Vagina (tissue), 2 donors: ENCODE results near the gene TBC1D21. TPM values are rescaled to one million over a fixed set of nuclear protein-coding genes. Genes with fewer than 3 reads are reported as not detected.

Source experiments
- DNase-seq, 2 donors: peaks; one replicate each; pipeline ENCODE4 v3.0.0-alpha.2; 2017; ENCODE audit errors: extremely low spot score in 2 of 2
- H3K27ac ChIP-seq: fragments of 200-600 bp; sonication (generic); one replicate; pipeline ENCODE4 v1.5.1; 2019
- H3K27me3 ChIP-seq: fragments of 200-600 bp; sonication (generic); one replicate; pipeline ENCODE4 v1.5.1; 2019
- H3K36me3 ChIP-seq, 2 donors: fragments of 200-600 bp; sonication (generic); one replicate each; pipeline ENCODE4 v1.5.1; 2017 to 2019
- H3K4me1 ChIP-seq: fragments of 200-600 bp; sonication (generic); one replicate; pipeline ENCODE4 v1.5.1; 2019
- H3K4me3 ChIP-seq, 2 donors: fragments of 200-600 bp; sonication (generic); 1 replicate in 1 of 2; 2 replicates in 1 of 2; pipeline ENCODE4 v1.5.1; 2016 to 2019
- H3K9me3 ChIP-seq: fragments of 200-600 bp; sonication (generic); one replicate; pipeline ENCODE4 v1.5.1; 2019
- CTCF ChIP-seq, 3 experiments: fragments of 450-650 bp in 2 of 3; fragments of 200-600 bp in 1 of 3; sonication (generic) in 1 of 3; IDR thresholded peaks; one replicate each; pipeline ENCODE4 v1.5.1; 2017 to 2019; ENCODE audit warnings: antibody characterized with exemption in 3 of 3, mild to moderate bottlenecking in 2 of 3, moderate library complexity in 2 of 3
- POLR2A ChIP-seq, 2 donors: fragments of 450-650 bp; IDR thresholded peaks; one replicate each; pipeline ENCODE4 v1.6.1; 2017; ENCODE audit warnings: antibody characterized with exemption in 2 of 2, mild to moderate bottlenecking in 2 of 2, moderate library complexity in 2 of 2
- POLR2AphosphoS5 ChIP-seq, 2 donors: sonication (generic); formaldehyde crosslinking; IDR thresholded peaks; one replicate each; pipeline ENCODE4 v1.9.0; 2017; ENCODE audit warnings: antibody characterized with exemption in 2 of 2, mild to moderate bottlenecking in 2 of 2, low read depth in 1 of 2; ENCODE audit not compliant: insufficient read depth in 1 of 2
- intact Hi-C: fragments of 100-400 bp; cut with DNase I; formaldehyde crosslinking; loops from one replicate; pipeline ENCODE4 v1.15.1; 2023
- total RNA-seq: library from RNA; depleted of rRNA; stranded (reverse); fragments of >200 nt; gene quantifications from one replicate; pipeline ENCODE4 v1.2.3, GENCODE V29; 2016

The TBC1D21 gene
- total RNA-seq, 1 donor from 2014 or later, result not detected

GRCh38 chr15:73931441-73931840 is 58.1 kb downstream of the TBC1D21 start:
- Histone ChIP-seq H3K27me3 (no peaks in the 10 kb centered on the region), H3K4me3 (no peak overlapping the region), H3K27ac (peak overlapping the region; percentile 86), H3K4me1 (peaks cover 49% of the 10 kb centered on the region), H3K36me3 (no peaks in the 10 kb centered on the region), H3K9me3 (no peaks in the 10 kb centered on the region)
- no peak for DNase-seq
- TF ChIP-seq POLR2A (IDR thresholded peaks at IDR 0.05) (no peak), CTCF (IDR thresholded peaks at IDR 0.05) (no peak), POLR2AphosphoS5 (IDR thresholded peaks at IDR 0.05; ENCODE audit: insufficient read depth in 1 of 2, low read depth in 1 of 2) (no peak)
- intact Hi-C loops, result no loop called here

GRCh38 chr15:73932381-73933191 is 59.2 kb downstream of the TBC1D21 start:
- Histone ChIP-seq H3K4me3 (no peak overlapping the region), H3K36me3 (no peaks in the 10 kb centered on the region), H3K27me3 (no peaks in the 10 kb centered on the region), H3K27ac (no peak overlapping the region), H3K9me3 (no peaks in the 10 kb centered on the region), H3K4me1 (peaks cover 53% of the 10 kb centered on the region)
- TF ChIP-seq CTCF (IDR thresholded peaks at IDR 0.05) (no peak), POLR2A (IDR thresholded peaks at IDR 0.05) (no peak), POLR2AphosphoS5 (IDR thresholded peaks at IDR 0.05; ENCODE audit: insufficient read depth in 1 of 2, low read depth in 1 of 2) (no peak)
- intact Hi-C loops, result no loop called here
- no peak for DNase-seq

DNA sequence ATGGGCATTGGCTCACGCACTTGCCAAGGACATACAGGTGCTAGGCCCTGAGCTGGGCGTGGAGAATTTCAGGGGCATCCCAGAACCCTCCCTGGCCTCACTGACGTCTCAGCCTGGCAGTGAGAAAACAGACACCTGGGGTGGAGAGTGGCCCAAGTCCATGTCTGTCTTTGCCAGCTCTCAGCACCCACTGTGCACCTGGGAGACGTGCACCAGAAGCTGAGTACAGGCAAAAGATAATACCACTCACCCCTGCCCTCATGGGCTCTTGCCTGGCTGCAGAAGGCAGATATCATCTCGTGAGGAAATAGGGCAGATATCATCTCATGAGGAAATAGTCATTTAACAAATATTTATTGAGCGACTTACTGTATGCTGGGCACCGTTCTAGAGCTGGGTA is 60.9 kb downstream of the TBC1D21 start:
- H3K4me1 ChIP-seq, result peaks cover 39% of the 10 kb centered on the region
- intact Hi-C loops, result no loop called here
- H3K27me3 ChIP-seq, result no peaks in the 10 kb centered on the region

GRCh38 chr15:73935547-73935946 is 62.2 kb downstream of the TBC1D21 start:
- DNase-seq, result no peak
- peaks cover 36% of the 10 kb centered on the region for H3K4me1 ChIP-seq
- intact Hi-C loops, result no loop called here

More for the DNA sequence above, 60.9 kb downstream of the TBC1D21 start:
- TF ChIP-seq POLR2A (IDR thresholded peaks at IDR 0.05) (no peak), POLR2AphosphoS5 (IDR thresholded peaks at IDR 0.05; ENCODE audit: insufficient read depth in 1 of 2, low read depth in 1 of 2) (no peak), CTCF (IDR thresholded peaks at IDR 0.05) (no peak)
- no peak for DNase-seq
- H3K9me3 ChIP-seq, result no peaks in the 10 kb centered on the region
- no peaks in the 10 kb centered on the region for H3K36me3 ChIP-seq
- H3K27ac ChIP-seq, result no peak overlapping the region
- H3K4me3 ChIP-seq, result no peak overlapping the region

More at GRCh38 chr15:73935547-73935946, 62.2 kb downstream of the TBC1D21 start:
- Histone ChIP-seq H3K36me3 (no peaks in the 10 kb centered on the region), H3K4me3 (no peak overlapping the region), H3K27me3 (no peaks in the 10 kb centered on the region), H3K9me3 (no peaks in the 10 kb centered on the region), H3K27ac (peak overlapping the region; percentile 66)
- TF ChIP-seq CTCF (IDR thresholded peaks at IDR 0.05), result no peak
- no peak for TF ChIP-seq POLR2A (IDR thresholded peaks at IDR 0.05)
- no peak for TF ChIP-seq POLR2AphosphoS5 (IDR thresholded peaks at IDR 0.05; ENCODE audit: insufficient read depth in 1 of 2, low read depth in 1 of 2)
